ENCODE data around the gene ASNS.
"Not testable (repeated sequence)": the region's sequence is repeated elsewhere in the genome, so short reads cannot be mapped to it uniquely, and the experiment has no call there.

The ASNS gene, protein sequence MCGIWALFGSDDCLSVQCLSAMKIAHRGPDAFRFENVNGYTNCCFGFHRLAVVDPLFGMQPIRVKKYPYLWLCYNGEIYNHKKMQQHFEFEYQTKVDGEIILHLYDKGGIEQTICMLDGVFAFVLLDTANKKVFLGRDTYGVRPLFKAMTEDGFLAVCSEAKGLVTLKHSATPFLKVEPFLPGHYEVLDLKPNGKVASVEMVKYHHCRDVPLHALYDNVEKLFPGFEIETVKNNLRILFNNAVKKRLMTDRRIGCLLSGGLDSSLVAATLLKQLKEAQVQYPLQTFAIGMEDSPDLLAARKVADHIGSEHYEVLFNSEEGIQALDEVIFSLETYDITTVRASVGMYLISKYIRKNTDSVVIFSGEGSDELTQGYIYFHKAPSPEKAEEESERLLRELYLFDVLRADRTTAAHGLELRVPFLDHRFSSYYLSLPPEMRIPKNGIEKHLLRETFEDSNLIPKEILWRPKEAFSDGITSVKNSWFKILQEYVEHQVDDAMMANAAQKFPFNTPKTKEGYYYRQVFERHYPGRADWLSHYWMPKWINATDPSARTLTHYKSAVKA

DNA sequence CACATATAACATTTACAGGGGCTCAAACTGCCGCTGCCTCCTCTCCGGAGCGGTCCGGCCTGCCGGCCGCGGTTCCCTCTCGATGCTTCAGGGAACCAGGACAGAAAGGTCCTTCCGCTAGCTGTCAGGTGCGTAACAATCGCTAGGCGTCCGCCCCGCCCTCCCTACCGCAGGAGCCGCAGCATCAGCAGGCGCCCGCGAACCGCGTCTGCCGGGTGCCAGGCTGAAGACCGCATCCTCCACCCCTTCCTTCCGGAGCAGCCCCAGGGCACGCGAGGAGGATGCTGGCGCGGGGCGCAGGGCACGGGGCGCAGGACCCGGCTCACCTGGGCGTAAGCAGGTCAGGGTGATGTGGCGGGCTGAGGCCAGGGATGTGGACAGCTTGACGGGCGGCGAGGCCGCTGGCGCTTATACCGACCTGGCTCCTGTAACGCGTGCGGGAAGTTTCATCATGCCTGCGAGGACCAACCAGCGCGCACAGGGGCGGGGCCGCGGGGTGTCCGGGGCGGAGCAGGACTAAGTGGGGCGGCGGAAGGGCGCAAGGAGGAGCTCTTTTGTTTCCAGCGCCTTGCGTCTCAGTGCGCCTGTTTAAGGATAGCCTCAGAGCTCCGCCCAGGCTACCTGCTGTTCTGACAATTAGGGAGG lies at the start of gene ASNS:
Gene ASNS, minus strand, starts transcription at position 384 of the 645 bp plus-strand sequence. CDS start 3,252 bp downstream, outside the sequence.
- DNase-seq, result peak; percentile 96

GRCh38 chr7:97921254-97921653 lies 49.0 kb upstream of the ASNS start:
- not testable (repeated sequence) for DNase-seq

DNA sequence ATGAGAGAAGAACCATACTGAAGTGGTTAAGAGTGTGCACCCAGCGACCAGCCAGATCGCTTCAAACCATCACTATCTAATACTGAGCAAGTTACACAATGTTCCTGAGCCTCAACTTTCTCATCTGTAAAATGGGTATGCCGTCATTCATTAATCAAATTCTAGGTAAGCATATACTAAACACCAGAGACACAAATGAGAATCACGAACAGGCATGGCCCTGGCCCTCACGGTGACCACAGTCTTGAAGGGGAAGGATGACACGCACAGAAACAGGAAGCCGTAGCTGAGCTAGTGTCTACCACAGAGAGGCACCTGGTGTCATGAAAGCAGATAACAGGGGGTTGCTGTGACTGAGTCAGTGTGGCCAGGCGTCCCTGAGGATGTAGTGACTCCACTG lies 43.1 kb upstream of the ASNS start:
- DNase-seq, result not testable (repeated sequence)

- not testable (repeated sequence) for DNase-seq
Observed at GRCh38 chr7:97912294-97912693, 40.1 kb upstream of the ASNS start.

DNA sequence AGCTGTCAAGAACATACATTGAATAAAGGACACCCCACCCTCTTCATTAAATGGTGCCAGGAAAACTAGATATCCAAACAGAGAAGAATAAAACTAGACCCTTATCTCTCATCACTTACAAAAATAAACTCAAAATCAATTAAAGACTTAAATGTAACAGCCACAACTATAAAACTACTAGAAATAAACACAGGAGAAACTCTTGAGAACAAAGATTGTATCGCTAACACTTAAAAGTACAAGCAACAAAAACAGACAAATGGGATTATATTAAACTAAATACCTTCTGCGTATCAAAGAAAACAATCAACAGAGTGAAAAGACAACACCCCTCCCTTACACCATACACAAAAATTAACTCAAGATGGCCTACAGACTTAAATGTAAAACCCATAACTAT lies 24.7 kb upstream of the ASNS start:
- DNase-seq, result not testable (repeated sequence)

GRCh38 chr7:97891721-97892120 lies 19.5 kb upstream of the ASNS start:
- not testable (repeated sequence) for DNase-seq

DNA sequence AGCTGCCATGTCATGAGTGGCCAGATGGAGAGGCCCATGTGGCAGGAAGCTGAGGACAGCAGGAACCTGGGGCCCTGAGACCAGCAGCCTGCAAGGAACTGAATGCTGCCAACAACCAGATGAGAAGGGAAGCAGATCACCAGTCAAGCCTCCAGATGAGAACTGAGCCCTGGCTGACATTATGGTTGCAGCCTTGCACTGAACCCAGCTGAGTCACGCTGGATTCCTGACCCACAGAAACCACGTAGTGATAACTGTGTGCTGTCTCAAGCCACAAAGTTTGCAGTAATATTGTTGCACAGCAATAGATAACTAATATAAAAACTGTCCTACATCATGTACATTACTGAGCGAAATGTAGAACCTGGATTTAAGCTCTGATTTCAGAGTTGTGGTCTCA lies 7.3 kb upstream of the ASNS start:
- not testable (repeated sequence) for DNase-seq

DNA sequence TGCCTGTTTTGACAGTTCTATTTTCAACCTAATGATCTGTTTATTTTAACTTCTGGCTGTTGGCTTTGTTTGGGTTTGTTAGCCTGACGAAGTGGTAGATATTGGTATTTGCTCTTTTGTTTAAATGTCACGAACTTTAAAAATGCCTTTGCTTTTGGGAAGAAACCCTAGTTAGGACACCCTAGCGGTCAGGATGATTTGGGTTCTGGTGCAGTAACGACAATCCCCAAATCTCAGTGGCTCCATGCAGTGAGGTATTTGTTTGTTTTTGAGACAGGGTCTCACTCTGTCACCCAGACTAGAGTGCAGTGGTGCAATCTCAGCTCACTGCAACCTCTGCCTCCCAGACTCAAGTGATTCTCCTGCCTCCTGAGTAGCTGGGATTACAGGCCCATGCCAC lies 2.7 kb upstream of the ASNS start:
- DNase-seq, result not testable (repeated sequence)

DNA sequence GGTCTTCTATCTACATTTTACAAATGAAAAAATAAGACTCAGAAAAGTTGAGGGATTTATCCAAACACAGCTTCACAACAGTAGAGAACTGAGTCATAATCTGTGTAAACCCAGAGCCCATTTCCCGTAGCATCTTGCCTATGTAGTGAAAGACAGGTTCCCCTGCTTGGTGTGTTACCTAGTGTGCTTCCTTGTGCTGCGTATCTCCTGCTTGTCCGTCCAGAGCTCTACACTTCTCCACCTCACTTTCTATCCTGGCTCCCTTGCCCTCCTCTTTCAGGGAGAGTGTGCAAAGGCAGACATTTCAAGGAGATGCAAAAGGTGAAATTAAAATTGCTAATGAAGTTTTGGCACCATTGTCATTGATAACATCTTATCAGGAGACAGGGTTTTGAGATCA lies 1.4 kb upstream of the ASNS start:
- no peak for DNase-seq

GRCh38 chr7:97871659-97872024 lies 566 bp downstream of the ASNS start:
- DNase-seq, result no peak

GRCh38 chr7:97868788-97869187 lies 3.4 kb downstream of the ASNS start:
- no peak for DNase-seq

DNA sequence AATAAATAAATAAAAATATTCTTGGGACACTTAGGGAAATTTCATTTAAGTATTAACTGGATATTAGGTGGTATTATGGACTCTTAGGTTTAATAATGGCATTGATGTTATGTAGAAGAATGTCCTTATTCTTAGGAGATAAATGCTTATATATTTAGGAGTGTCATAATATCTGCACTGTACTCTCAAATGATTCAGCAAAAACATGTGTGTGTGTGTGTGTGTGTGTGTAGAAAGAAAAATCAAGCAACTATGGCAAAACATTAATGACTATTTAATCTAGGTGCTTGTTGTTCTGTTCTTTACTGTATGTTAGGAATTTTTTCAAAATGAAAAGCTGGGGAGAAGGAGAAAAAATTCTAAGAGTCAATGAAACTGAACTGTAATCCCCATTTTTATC lies 3.9 kb downstream of the ASNS start:
- DNase-seq, result no peak

- no peak for DNase-seq
Observed at GRCh38 chr7:97865104-97865503, 7.1 kb downstream of the ASNS start.

DNA sequence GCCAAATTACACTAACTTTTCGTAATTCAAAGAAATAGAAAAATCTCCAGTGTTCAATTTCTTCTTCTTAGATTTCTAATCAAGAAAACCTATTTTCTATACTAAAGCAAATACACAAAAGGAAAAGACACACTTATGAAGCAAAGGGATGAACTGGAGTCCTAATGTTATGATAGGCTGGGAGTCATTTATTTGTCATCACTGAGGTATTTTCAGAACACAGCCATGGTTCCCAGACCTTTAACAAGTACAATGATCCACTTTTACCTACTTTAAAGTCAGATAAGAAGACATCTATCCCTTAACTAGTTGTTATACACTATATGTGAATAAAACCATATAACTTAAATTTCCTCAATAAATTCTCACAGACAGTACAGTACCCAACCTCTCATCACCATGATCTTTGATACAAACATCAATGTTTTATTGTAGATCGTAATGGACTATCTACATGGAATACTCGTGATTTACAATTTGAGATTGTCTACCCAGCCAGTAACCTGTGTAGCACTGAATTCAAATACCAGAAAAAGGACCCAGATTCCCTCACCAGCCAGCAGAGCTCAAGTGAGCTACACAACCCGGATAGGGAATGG lies 12.5 kb downstream of the ASNS start:
- no peak for DNase-seq

GRCh38 chr7:97858221-97858620 lies 14.0 kb downstream of the ASNS start:
- no peak for DNase-seq

- no peak for DNase-seq
Observed at GRCh38 chr7:97857544-97857943, 14.7 kb downstream of the ASNS start.

DNA sequence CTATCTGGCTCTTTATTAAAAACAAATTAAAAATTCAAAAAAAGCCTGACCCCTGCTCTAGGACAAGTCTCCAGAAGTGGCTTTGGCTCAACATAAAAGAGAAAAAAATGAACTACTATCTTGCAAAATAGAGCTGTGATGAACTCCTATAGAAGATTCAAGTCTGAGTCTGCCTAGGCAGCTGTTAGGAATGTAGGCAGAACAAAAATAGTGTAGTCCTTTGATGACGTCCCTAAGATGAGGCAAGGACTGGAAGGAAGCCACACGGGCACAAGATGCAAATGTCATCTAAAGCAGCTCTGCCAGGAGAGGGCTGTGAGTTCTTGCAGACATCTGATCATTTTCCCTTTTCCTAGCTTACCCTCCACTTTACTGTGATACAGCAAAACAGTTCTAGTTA lies 20.5 kb downstream of the ASNS start:
- DNase-seq, result no peak

- not testable (repeated sequence) for DNase-seq
Observed at GRCh38 chr7:97850262-97851031, 21.8 kb downstream of the ASNS start.

- DNase-seq, result no peak
Observed at GRCh38 chr7:97847791-97848190, 24.4 kb downstream of the ASNS start.

GRCh38 chr7:97846945-97847344 lies 25.3 kb downstream of the ASNS start:
- DNase-seq, result no peak

- DNase-seq, result no peak
Observed at GRCh38 chr7:97845622-97846203, 26.5 kb downstream of the ASNS start.

DNA sequence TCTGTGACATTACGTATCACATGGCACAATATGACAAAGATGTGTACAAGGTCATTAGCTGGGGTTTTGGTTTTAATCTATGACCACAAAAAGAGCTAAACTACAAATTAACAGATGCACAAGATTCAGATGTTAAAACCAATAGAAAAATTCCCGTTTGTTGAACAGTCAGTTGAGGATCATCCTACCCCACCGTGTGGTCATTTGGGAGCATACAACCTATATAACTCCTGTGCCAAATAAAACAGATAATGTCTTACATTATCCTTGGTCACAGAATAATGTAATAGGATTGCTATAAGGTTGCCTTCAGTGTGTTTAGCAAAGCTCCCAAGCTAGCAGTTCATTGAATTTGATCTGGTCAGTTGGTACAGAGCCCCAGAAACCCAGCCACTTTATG lies 28.2 kb downstream of the ASNS start:
- DNase-seq, result no peak

Measured in activated effector memory CD4-positive, alpha-beta T cell treated with anti-CD3 and anti-CD28 coated beads, Interleukin-2, amount 50 U/mL, for 16 hours (primary cell).